HEK293T (cell line): ENCODE measurements around the gene CSNK1D.

Experiments used
- CTCF ChIA-PET: fragments of 350-600 bp; formaldehyde crosslinking; extraction: SDS; loops from one replicate; lab custom pipeline; 2021; ENCODE audit warnings: antibody characterized with exemption, inconsistent platforms; lab: Yijun Ruan, JAX
- POLR2A ChIA-PET: fragments of 350-600 bp; formaldehyde crosslinking; extraction: SDS; loops from one replicate; lab custom pipeline; 2020; ENCODE audit warnings: antibody characterized with exemption, inconsistent platforms; lab: Yijun Ruan, JAX
- DNase-seq: peaks from one replicate; pipeline ENCODE4 v3.0.0; 2012; ENCODE audit warnings: mixed read lengths; ENCODE audit errors: extremely low spot score
- ARNT ChIP-seq: fragments of 450-650 bp; IDR thresholded peaks from 2 replicates; pipeline ENCODE4 v1.6.1; 2017; ENCODE audit warnings: mild to moderate bottlenecking
- BHLHE40 ChIP-seq: fragments of 450-650 bp; IDR thresholded peaks from 2 replicates; pipeline ENCODE4 v1.6.1; 2016; ENCODE audit warnings: mild to moderate bottlenecking, moderate library complexity, borderline replicate concordance
- CTBP1 ChIP-seq: fragments of 450-650 bp; IDR thresholded peaks from 2 replicates; pipeline ENCODE4 v1.6.1; 2016; ENCODE audit warnings: borderline replicate concordance
- ELF4 ChIP-seq: fragments of 450-650 bp; IDR thresholded peaks from 2 replicates; pipeline ENCODE4 v1.6.1; 2017; ENCODE audit warnings: antibody characterized with exemption
- FOXA1 ChIP-seq: fragments of 450-650 bp; IDR thresholded peaks from 2 replicates; pipeline ENCODE4 v1.6.1; 2016; ENCODE audit warnings: mild to moderate bottlenecking
- FOXK2 ChIP-seq: fragments of 450-650 bp; IDR thresholded peaks from 2 replicates; pipeline ENCODE4 v1.6.1; 2016; ENCODE audit warnings: mild to moderate bottlenecking
- FOXM1 ChIP-seq: fragments of 450-650 bp; IDR thresholded peaks from 2 replicates; pipeline ENCODE4 v1.6.1; 2017; ENCODE audit warnings: mild to moderate bottlenecking, borderline replicate concordance
- HDGF ChIP-seq: fragments of 450-650 bp; IDR thresholded peaks from 2 replicates; pipeline ENCODE4 v1.6.1; 2017; ENCODE audit warnings: antibody characterized with exemption, borderline replicate concordance
- L3MBTL2 ChIP-seq: fragments of 450-650 bp; conservative IDR thresholded peaks from 2 replicates; pipeline ENCODE4 v1.6.1; 2016; ENCODE audit warnings: mild to moderate bottlenecking
- LEF1 ChIP-seq: fragments of 450-650 bp; IDR thresholded peaks from 2 replicates; pipeline ENCODE4 v1.6.1; 2017; ENCODE audit warnings: mild to moderate bottlenecking, borderline replicate concordance
- PKNOX1 ChIP-seq: fragments of 450-650 bp; IDR thresholded peaks from 2 replicates; pipeline ENCODE4 v1.6.1; 2016
- SP1 ChIP-seq: fragments of 450-650 bp; IDR thresholded peaks from 2 replicates; pipeline ENCODE4 v1.6.1; 2017
- SUZ12 ChIP-seq: fragments of 450-650 bp; IDR thresholded peaks from 2 replicates; pipeline ENCODE4 v1.6.1; 2016; ENCODE audit warnings: mild to moderate bottlenecking
- TARDBP ChIP-seq: fragments of 450-650 bp; IDR thresholded peaks from 2 replicates; pipeline ENCODE4 v1.6.1; 2016
- ZNF384 ChIP-seq: fragments of 450-650 bp; IDR thresholded peaks from 2 replicates; pipeline ENCODE4 v1.6.1; 2016

CSNK1D gene

GRCh38 chr17:82240506-82241182 lies 32.9 kb downstream of the CSNK1D start:
- no peak for DNase-seq
- CTCF ChIA-PET: no interaction called here
- no peak for TF ChIP-seq BHLHE40
- TF ChIP-seq ZNF384: no peak
- TF ChIP-seq FOXK2: no peak
- no peak for TF ChIP-seq PKNOX1
- no peak for TF ChIP-seq HDGF
- POLR2A ChIA-PET: interaction anchor here (2.6 kb wide), 1 partner anchor 51 kb away, joined by 11 read pairs; no protein-coding TSS in a partner anchor

GRCh38 chr17:82239926-82240505 lies 33.5 kb downstream of the CSNK1D start:
- ChIA-PET CTCF (interaction anchor here (0.6 kb wide), 1 partner anchor 115 kb away, joined by 3 read pairs; no protein-coding TSS in a partner anchor), POLR2A (no interaction called here)
- DNase-seq: no peak
- TF ChIP-seq LEF1: no peak

- ChIA-PET CTCF (interaction anchor here (0.6 kb wide), 1 partner anchor 116 kb away, joined by 3 read pairs; no protein-coding TSS in a partner anchor), POLR2A (no interaction called here)
- TF ChIP-seq FOXA1 (no peak), HDGF (no peak)
- no peak for DNase-seq
These were observed 34.0 kb downstream of the CSNK1D start for GRCh38 chr17:82239401-82239925.

GRCh38 chr17:82238472-82239201 lies 34.9 kb downstream of the CSNK1D start:
- TF ChIP-seq SP1 (no peak), ELF4 (no peak), FOXA1 (no peak), L3MBTL2 (no peak), PKNOX1 (no peak)
- ChIA-PET CTCF (interaction anchor here (0.7 kb wide), 1 partner anchor 10 kb away, joined by 3 read pairs; the partner anchor contains the start of gene SLC16A3), POLR2A (no interaction called here)
- no peak for DNase-seq

- POLR2A ChIA-PET: no interaction called here
- no peak for DNase-seq
- CTCF ChIA-PET: interaction anchor here (0.7 to 0.8 kb wide), 2 partner anchors 9 to 54 kb away, joined by 3 read pairs; partner anchors contain the start of gene SLC16A3
- TF ChIP-seq ZNF384 (no peak), L3MBTL2 (no peak), PKNOX1 (no peak), FOXK2 (no peak), BHLHE40 (no peak), FOXA1 (no peak), SUZ12 (no peak), ELF4 (no peak), HDGF (no peak), FOXM1 (no peak)
These were observed 35.6 kb downstream of the CSNK1D start for GRCh38 chr17:82237746-82238471.

GRCh38 chr17:82237083-82237745 lies 36.3 kb downstream of the CSNK1D start:
- ChIA-PET POLR2A (interaction anchor here (1.9 kb wide), 1 partner anchor 55 kb away, joined by 13 read pairs; no protein-coding TSS in a partner anchor), CTCF (interaction anchor here (0.6 to 2.1 kb wide), 8 partner anchors 11 to 112 kb away, joined by 3 to 8 read pairs (median 3); no protein-coding TSS in a partner anchor)
- TF ChIP-seq ARNT (no peak), HDGF (no peak), TARDBP (no peak), FOXA1 (no peak), ZNF384 (no peak), LEF1 (no peak), CTBP1 (no peak), SP1 (no peak), BHLHE40 (no peak), SUZ12 (no peak), L3MBTL2 (no peak)
- no peak for DNase-seq
